Activated CD4-positive, alpha-beta T cell treated with anti-CD3 and anti-CD28 coated beads, Interleukin-2, amount 50 U/mL, for 1 hour (primary cell): ENCODE data around the gene PSMD12.
"Not testable (repeated sequence)": the region's sequence is repeated elsewhere in the genome, so short reads cannot be mapped to it uniquely, and the experiment has no call there.

Source experiments
- DNase-seq: peaks from one replicate; pipeline ENCODE4 v3.0.0-alpha.2; 2020

Gene PSMD12

DNA sequence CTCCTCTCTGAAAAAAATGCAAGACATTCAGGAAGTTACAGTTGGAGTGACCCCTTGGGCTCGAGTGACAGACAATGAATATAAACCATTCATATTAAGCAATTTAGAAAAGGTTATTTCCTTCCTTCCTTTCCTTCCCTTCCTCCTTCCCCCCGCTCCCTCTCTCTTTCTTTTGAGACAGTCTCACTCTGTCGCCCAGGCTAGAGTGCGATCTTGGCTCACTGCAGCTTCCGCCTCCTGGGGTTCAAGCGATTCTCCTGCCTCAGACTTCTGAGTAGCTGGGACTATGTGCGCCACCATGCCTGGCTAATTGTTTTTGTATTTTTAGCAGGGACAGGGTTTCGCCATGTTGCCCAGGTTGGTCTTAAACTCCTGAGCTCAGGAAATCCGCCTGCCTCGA, 13.2 kb downstream of the PSMD12 start:
- no peak for DNase-seq

DNA sequence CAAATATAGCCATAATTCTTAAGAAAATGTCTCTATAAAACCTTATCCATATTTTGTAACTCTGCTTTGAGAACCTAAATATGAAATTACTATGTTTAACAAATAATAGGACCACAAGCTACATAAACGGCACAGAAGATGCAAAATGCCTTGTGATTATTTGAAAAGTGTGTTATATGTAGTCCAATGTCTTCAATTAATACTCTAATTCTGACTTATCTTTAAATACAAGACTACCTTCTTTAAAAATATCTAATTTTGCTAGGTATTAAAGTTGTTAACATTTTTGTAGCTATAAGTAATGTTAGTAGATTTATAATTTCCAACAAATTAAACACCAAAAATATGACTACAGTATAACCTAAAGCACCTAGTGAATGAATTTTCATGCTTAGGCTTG, 17.0 kb downstream of the PSMD12 start:
- no peak for DNase-seq

DNA sequence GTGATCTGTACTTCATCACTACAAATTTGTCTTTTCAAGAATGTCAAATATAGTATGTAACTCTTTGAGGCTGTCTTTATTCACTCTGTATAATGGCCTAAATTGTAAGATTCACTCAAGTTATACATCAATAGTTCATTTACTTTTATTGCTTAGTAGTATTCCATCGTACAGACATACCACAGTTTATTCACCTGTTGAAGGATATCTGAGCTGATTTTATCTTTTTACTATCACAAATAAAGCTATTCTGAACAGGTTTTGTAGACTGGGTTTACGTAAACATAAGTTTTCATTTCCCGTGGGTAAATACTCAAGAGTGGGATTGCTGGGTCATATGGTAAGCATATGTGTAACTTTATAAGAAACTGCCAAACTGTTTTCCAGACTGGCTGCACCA, 18.6 kb downstream of the PSMD12 start:
- no peak for DNase-seq

DNA sequence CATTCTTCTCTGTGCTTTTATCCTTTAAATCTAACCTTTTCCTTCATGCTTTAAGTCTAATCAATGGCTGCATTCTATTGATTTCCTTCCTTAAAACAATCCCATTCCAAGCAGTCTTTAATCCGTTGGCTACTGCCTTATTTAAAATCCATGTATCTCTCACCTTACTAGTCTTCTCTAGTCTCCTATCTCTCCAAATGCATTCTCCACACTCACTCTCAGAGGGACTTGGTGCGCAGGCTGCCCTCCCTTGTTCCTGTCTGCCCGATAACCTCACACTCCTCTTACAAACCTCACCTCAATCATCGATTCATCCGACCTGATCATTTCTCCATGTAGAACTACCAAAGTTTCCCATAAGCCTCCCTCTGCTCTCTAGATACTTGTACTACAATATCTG, 23.1 kb downstream of the PSMD12 start:
- DNase-seq, result no peak

DNA sequence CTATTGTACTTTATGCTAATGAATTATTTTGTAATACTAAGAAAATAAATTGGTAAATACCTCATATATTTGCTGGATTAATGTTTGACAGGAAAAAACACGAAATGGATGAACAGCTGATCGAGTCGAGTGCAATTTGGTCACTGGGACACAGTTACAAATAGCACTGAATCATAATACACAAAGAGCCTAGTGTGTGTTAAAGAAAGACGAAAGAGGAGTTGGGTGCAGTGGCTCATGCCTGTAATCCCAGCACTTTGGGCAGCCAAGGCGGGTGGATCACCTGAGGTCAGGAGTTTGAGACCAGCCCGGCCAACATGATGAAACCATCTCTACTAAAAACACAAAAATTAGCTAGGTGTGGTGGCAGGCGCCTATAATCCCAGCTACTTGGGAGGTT, 28.0 kb downstream of the PSMD12 start:
- not testable (repeated sequence) for DNase-seq

DNA sequence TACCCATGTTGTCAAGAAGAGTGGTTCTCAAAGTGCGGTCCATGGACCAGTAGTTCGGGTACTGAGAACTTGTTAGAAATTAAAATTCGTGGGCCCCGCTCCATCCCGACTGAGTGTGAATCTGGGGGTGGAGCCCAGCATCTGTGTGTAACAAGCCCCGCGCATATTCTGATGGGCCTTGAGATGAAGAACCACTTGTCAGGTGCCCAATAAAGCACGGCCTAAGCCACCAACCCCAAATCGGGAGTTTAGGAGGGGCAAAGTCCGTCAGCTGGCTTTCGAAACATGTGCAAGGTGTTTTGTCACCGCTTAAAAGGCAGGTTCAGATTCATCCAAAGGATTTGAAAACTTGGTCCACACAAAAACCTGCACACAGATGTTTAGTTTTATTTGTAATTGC, 29.5 kb downstream of the PSMD12 start:
- no peak for DNase-seq

DNA sequence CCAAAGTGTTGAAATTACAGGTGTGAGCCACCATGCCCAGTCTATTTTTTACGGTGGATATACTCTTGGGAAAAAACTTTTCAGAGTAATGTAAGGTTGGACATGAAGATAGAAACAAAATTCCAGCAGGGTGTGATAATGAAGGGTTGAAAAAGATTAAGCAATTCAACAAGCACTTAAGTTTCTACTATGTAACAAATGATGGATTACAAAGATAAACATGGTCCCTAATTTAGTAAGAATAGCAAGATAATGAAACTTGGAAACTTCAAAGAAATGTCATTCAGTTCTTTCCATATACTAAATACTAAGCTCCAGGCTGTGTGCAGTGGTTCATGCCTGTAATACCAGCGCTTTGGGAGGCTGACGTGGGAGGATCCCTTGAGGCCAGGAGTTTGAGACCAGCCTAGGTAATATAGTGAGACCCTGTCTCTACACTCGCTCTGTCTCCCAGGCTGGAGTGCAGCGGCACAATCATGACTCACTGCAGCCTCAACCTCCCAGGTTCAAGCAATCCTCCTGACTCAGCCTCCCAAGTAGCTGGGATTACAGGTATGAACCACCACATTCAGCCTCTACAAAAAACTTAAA, 31.0 kb downstream of the PSMD12 start:
- no peak for DNase-seq

DNA sequence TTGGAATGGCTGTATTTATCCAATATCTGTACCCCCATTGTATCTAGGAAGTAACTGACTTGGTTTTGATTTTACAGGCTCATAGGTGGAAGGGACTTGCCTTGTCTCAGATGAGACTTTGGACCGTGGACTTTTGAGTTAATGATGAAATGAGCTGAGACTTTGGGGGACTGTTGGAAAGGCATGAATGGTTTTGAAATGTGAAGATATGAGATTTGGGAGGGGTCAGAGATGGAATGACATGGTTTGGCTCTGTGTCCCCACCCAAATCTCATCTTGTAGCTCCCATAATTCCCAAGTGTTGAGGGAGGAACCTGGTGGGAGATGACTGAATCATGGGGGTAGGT, 34.2 kb downstream of the PSMD12 start:
- not testable (repeated sequence) for DNase-seq

DNA sequence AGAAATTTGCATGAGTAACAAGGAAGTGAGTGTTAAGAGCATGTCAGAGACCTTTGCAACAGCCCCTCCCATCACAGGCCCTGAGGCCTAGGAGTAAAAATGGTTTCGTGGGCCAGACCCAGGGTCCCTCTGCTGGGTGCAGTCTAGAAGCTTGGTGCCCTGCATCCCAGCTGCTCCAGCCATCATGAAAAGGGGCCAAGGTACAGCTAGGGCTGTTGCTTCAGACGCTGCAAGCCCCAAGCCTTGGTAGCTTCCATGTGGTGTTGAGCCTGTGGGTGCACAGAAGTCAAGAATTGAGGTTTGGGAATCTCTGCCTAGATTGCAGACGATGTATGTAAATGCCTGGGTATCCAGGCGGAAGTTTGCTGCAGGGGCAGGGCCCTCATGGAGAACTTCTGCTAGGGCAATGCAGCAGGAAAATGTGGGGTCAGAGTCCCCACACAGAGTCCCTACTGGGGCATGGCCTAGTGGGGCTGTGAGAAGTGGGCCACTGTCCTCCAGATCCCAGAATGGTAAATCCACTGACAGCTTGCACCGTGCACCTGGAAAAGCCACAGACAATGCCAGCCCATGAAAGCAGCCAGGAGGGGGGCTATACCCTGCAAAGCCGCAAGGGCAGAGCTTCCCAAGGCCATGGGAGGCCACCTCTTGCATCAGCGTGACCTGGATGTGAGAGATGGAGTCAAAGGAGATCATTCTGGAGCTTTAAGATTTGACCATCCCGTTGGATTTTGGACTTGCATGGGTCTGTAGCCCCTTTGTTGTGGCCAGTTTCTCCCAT, 34.8 kb downstream of the PSMD12 start:
- DNase-seq, result not testable (repeated sequence)

DNA sequence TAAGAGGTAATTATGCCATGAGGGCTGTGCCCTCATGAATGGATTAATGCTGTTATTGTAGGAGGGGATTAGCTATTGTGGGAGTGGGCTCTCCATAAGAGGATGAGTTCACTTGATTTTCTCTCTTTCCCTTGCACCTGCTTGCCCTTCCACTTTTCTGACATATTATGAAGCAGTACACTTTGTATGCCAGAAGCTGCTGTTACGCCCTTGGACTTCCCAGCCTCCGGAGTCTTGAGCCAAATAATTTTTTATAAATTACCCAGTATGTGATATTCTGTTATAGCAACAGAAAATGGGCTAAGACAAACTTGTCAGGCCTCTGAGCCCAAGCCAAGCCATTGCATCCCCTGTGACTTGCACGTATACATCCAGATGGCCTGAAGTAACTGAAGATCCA, 38.4 kb downstream of the PSMD12 start:
- DNase-seq, result no peak

DNA sequence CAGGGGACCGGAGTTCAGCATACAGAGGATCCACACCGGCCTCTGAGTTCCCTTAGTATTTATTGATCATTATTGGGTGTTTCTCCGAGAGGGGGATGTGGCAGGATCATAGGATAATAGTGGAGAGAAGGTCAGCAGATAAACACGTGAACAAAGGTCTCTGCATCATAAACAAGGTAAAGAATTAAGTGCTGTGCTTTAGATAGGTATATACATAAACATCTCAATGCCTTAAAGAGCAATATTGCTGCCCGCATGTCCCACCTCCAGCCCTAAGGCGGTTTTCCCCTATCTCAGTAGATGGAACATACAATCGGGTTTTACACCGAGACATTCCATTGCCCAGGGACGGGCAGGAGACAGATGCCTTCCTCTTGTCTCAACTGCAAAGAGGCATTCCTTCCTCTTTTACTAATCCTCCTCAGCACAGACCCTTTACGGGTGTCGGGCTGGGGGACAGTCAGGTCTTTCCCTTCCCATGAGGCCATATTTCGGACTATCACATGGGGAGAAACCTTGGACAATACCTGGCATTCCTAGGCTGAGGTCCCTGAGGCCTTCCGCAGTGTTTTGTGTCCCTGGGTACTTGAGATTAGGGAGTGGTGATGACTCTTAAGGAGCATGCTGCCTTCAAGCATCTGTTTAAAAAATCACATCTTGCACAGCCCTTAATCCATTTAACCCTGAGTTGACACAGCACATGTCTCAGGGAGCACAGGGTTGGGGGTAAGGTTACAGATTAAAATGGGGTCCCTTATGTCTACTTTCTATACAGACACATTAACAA, 39.2 kb downstream of the PSMD12 start:
- not testable (repeated sequence) for DNase-seq

DNA sequence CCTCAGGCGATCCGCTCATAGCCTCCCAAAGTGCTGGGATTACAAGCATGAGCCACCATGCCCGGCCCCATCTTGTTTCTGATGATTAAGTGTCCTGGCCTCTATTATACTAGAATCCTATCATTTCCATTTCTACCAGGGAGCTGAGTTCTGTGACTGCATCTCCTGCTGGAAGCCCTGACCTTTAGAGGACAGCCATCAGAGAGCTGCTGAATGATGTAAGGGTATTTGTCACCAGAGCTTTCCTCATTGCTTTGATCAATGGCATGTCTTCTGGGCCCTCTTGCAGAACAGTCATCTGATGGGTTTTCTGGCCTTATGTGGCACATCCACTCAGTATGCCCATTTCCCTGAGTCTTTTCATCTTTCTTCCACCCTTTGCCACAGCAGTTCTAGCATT, 39.9 kb downstream of the PSMD12 start:
- no peak for DNase-seq

DNA sequence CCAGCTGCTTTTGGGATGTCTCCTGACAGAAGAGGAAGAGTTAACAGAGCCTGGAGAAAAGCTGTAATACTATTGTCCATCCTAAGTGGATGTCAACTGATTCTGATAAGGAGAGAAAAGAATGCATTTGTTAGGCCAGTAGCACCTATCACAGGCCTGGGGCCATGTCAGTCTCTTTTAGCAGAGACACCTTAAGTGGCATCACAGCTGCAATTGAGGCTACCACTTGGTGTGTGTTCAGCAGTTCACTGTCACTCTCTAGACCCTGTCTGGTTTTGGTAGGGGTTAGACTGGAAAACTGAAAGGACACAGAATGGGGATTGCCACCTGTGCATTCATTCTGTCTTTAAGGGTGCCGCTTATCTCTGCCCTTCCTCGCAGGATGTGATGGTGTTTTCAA, 42.0 kb downstream of the PSMD12 start:
- no peak for DNase-seq

DNA sequence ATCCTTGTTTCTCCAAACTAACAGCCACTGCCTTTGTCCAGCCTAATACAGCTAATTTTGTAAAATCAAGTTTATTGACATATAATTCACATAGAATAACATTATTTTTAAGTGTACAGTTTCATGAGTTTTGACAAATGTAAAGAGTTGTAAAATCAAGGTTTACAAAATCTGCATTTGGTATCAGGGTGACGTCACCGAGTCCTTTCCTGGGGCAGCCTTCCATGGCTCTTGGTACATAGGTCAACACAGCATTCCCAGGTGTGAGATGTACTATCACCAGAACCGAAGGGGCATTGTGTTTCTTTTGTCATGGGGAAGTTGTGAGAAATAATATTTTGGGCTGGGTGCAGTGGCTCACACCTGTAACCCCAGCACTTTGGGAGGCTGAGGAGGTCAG, 42.9 kb downstream of the PSMD12 start:
- DNase-seq, result no peak

DNA sequence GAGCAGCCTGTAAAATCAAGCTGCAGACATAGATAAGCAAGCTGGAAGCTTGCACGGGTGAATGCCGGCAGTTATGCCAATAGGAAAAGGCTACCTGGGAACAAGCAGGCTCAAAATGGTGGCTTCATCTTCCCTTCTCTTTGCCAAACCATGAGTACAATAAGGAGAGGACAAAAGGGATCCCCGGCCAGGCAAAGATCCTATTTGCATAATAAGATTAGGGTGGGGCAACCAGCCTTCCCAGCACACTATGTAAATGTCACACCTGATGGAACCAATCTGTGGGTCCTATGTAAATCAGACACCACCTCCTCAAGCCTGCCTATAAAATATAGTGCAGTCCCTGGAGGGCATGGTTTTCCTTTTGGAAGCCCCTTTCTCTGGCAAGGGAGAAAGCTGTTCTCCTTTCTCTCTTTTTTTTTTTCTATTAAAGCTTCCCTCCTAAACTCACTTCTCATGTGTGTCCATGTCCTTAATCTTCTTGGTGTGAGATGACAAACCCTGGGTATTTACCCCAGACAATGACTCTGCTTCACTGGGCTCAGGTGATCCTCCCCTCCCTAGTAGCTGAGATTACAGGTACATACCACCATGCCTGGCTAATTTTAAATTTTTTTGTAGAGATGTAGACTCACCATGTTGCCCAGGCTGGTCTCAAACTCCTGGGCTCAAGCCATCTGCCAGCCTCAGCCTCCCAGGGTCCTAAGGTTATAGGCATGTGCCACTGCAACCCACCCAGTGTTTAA, 44.2 kb downstream of the PSMD12 start:
- no peak for DNase-seq

DNA sequence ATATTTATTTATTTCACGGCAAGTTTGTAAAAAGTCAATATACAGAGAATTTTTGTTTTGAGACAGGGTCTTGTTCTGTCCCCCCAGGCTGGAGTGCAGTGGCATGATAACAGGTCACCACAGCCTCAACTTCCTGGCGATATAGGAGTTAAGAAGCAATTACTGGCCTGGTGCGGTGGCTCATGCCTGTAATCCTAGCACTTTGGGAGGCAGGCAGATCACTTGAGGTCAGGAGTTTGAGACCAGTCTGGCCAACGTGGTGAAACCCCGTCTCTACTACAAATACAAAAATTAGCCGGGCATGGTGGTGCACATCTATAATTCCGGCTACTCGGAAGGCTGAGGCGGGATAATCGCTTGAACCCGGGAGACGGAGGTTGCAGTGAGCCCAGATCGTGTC, 44.9 kb downstream of the PSMD12 start:
- DNase-seq, result not testable (repeated sequence)

DNA sequence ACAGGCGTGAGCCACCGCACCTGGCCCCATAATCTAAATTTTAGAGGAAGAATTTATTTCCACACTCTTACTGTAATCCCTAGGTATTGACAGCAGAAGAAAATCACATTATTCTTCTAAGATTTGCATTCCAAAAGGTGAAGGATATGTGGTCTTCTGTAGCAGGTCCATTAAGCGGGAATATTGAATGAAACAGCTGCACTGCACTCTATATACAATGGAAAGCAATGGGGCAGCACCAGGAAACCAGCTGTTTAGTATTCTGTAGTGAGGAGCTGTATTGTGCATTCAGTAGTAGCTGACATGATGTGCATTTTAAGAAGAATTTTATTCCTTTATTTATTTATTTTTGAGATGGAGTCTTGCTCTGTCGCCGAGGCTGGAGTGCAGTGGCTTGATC, 49.6 kb downstream of the PSMD12 start:
- DNase-seq, result no peak

DNA sequence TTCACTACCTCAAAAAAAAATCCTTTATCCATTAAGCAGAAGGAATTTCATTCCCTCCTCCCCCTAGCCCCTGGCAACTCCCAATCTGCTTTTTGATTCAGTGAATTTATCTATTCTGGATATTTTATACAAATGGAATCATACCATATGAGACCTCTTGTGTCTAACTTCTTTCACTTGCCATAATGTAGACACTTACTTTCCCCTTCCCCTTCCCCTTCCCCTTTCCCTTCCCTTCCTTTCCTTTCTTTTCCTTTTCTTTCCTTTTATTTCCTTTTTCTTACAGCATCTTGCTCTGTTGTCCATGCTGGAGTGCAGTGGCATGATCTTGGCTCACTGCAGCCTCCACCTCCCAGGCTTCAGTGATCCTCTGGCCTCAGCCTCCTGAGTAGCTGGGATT, 50.5 kb downstream of the PSMD12 start:
- no peak for DNase-seq

DNA sequence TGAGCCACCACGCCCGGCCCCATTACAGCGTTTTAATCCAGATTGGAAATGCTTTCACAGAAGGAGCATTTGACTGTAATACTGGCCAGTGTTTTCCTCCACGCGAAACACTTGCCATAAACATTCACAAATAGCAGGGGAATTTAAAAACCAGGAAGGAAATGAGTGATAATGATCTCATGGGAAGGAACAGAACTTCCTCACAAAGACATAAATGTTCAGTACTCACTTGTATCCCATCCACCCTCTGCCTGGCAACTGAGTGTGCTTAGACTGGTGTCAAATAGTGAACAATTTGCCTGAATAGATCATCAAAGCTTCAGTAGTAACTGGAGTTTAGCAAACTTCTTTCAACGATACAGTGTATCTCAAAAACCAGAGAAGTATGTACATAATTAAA, 54.1 kb downstream of the PSMD12 start:
- no peak for DNase-seq

DNA sequence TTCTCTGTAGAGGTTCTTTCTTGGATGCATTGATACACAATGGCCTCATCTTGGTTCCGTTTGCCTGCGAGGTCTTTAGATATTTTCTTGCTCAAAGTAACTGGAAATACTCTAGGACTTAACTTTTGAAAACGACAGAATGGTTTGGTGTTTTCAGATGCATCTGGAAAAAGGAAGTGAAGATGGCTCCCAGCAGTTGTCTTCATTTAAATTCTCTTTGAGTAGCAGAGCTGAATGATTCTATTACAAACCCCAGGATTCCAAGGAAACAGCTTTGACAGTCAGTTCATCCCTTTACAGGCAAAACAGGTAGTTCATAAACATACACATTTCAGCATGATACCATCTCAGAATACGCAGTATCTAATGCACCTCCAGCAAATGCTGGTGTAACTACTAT, 54.8 kb downstream of the PSMD12 start:
- DNase-seq, result no peak

DNA sequence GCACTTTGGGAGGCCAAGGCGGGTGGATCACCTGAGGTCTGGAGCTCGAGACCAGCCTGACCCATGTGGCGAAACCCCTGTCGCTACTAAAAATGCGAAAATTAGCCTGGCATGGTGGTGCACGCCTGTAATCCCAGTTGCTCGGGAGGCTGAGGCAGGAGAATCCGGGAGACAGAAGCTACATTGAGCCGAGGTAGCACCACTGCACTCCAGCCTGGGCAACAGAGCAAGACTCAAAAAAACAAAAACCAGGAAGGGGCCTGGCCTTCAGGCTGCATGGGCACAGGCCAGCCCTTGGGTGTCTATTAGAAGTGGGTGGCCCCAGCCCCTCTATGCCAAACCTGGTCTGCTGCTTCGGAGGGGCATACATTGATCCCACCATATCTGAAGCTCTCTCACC, 56.0 kb downstream of the PSMD12 start:
- no peak for DNase-seq

DNA sequence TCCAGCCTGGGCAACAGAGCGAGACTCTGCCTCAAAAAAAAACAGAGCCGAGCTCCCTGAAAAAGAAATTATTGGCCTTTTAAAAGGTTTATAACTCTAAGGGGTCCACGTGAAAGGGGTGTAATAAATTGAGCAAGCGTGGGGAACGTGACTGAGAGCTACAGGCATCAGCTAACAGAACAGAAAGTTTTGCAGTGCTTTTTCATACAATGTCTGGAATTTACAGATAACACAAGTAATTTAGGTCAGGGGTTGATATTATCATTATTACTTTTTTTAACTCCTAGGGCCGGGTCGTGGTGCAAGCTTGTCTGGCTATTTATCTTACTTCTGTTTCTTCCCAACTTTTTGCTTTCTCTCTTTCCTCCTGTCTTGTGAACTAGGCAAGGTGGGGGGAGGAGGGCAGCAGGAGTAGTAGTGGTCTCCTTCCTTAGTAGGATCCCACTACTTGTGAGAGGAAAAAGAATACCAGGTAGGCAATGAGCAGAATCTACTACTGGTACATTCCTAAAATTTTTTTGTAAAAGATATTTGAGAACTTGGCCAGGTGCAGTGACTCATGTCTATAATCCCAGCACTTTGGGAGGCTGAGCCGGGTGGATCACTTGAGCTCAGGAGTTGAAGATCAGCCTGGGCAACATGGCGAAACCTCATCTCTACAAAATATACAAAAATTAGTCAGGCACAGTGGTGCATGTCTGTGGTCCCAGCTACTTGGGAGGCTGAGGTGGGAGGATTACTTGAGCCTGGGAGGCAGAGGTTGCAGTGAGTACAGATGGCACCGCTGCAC, 60.7 kb downstream of the PSMD12 start:
- DNase-seq, result not testable (repeated sequence)
